ENCODE data around the gene STARD9.

Gene STARD9

GRCh38 chr15:42603978-42604377 lies 28.6 kb downstream of the STARD9 start:
- TF ChIP-seq CTCF (IDR thresholded peaks at IDR 0.05; ENCODE audit: low read depth, low read length) = no peak

GRCh38 chr15:42604894-42605744 lies 29.7 kb downstream of the STARD9 start:
- no peak for TF ChIP-seq CTCF (IDR thresholded peaks at IDR 0.05; ENCODE audit: low read depth, low read length)
- H3K4me3 ChIP-seq (ENCODE audit: low read depth, low read length) = no peak overlapping the region

More at GRCh38 chr15:42603978-42604377, 28.6 kb downstream of the STARD9 start:
- no peak overlapping the region for H3K4me3 ChIP-seq (ENCODE audit: low read depth, low read length)

GRCh38 chr15:42605796-42606195 lies 30.4 kb downstream of the STARD9 start:
- no peak overlapping the region for H3K4me3 ChIP-seq (ENCODE audit: low read depth, low read length)

GRCh38 chr15:42608110-42608531 lies 32.7 kb downstream of the STARD9 start:
- no peak overlapping the region for H3K4me3 ChIP-seq (ENCODE audit: low read depth, low read length)
- TF ChIP-seq CTCF (IDR thresholded peaks at IDR 0.05; ENCODE audit: low read depth, low read length) = no peak

More at GRCh38 chr15:42605796-42606195, 30.4 kb downstream of the STARD9 start:
- TF ChIP-seq CTCF (IDR thresholded peaks at IDR 0.05; ENCODE audit: low read depth, low read length) = no peak

- no peak overlapping the region for H3K4me3 ChIP-seq (ENCODE audit: low read depth, low read length)
- TF ChIP-seq CTCF (IDR thresholded peaks at IDR 0.05; ENCODE audit: low read depth, low read length) = no peak
These were observed 33.5 kb downstream of the STARD9 start for GRCh38 chr15:42608752-42609488.

- no peak for TF ChIP-seq CTCF (IDR thresholded peaks at IDR 0.05; ENCODE audit: low read depth, low read length)
- no peak overlapping the region for H3K4me3 ChIP-seq (ENCODE audit: low read depth, low read length)
These were observed 36.1 kb downstream of the STARD9 start for GRCh38 chr15:42611532-42611931.

Measured in WI38 (cell line).